ENCODE measurements around the gene GRIA4. TPM values are rescaled to one million over a fixed set of nuclear protein-coding genes. Genes with fewer than 3 reads are reported as not detected.

Gene GRIA4
- total RNA-seq, 2 donors from 2014 or later: 0.10 TPM; not detected in 1

GRCh38 chr11:105705786-105706530 is 96.1 kb downstream of the GRIA4 start:
- DNase-seq (ENCODE audit: low spot score): no peak
- intact Hi-C loops (cut with DNase I): no loop called here

GRCh38 chr11:105713106-105713505 is 103.2 kb downstream of the GRIA4 start:
- intact Hi-C loops (cut with DNase I): no loop called here
- DNase-seq (ENCODE audit: low spot score): no peak

GRCh38 chr11:105713696-105714095 is 103.8 kb downstream of the GRIA4 start:
- DNase-seq (ENCODE audit: low spot score): no peak
- intact Hi-C loops (cut with DNase I): no loop called here

GRCh38 chr11:105718641-105719040 is 108.8 kb downstream of the GRIA4 start:
- DNase-seq (ENCODE audit: low spot score): no peak
- intact Hi-C loops (cut with DNase I): no loop called here

GRCh38 chr11:105719073-105719822 is 109.4 kb downstream of the GRIA4 start:
- intact Hi-C loops (cut with DNase I): no loop called here
- no peak for DNase-seq (ENCODE audit: low spot score)

- no peak for DNase-seq (ENCODE audit: low spot score)
- intact Hi-C loops (cut with DNase I): no loop called here
Observed at GRCh38 chr11:105720096-105720495, 110.2 kb downstream of the GRIA4 start.

- intact Hi-C loops (cut with DNase I): no loop called here
- DNase-seq (ENCODE audit: low spot score): no peak
Observed at GRCh38 chr11:105723269-105723668, 113.4 kb downstream of the GRIA4 start.

GRCh38 chr11:105732611-105733010 is 122.7 kb downstream of the GRIA4 start:
- no peak for DNase-seq (ENCODE audit: low spot score)
- intact Hi-C loops (cut with DNase I): no loop called here

GRCh38 chr11:105734426-105734825 is 124.6 kb downstream of the GRIA4 start:
- intact Hi-C loops (cut with DNase I): no loop called here
- DNase-seq (ENCODE audit: low spot score): no peak

GRCh38 chr11:105738251-105738650 is 128.4 kb downstream of the GRIA4 start:
- intact Hi-C loops (cut with DNase I): no loop called here
- DNase-seq (ENCODE audit: low spot score): no peak

GRCh38 chr11:105738986-105739795 is 129.3 kb downstream of the GRIA4 start:
- intact Hi-C loops (cut with DNase I): no loop called here
- DNase-seq (ENCODE audit: low spot score): no peak

GRCh38 chr11:105740164-105740903 is 130.5 kb downstream of the GRIA4 start:
- no peak for DNase-seq (ENCODE audit: low spot score)
- intact Hi-C loops (cut with DNase I): no loop called here

- intact Hi-C loops (cut with DNase I): no loop called here
- DNase-seq (ENCODE audit: low spot score): no peak
Observed at GRCh38 chr11:105741488-105742020, 131.7 kb downstream of the GRIA4 start.

- DNase-seq (ENCODE audit: low spot score): no peak
- intact Hi-C loops (cut with DNase I): no loop called here
Observed at GRCh38 chr11:105754260-105754659, 144.4 kb downstream of the GRIA4 start.

- no peak for DNase-seq (ENCODE audit: low spot score)
- intact Hi-C loops (cut with DNase I): no loop called here
Observed at GRCh38 chr11:105754716-105755115, 144.8 kb downstream of the GRIA4 start.

- intact Hi-C loops (cut with DNase I): no loop called here
- no peak for DNase-seq (ENCODE audit: low spot score)
Observed at GRCh38 chr11:105757107-105757506, 147.2 kb downstream of the GRIA4 start.

- intact Hi-C loops (cut with DNase I): no loop called here
- DNase-seq (ENCODE audit: low spot score): no peak
Observed at GRCh38 chr11:105763594-105763993, 153.7 kb downstream of the GRIA4 start.

GRCh38 chr11:105767931-105768330 is 158.1 kb downstream of the GRIA4 start:
- intact Hi-C loops (cut with DNase I): no loop called here

GRCh38 chr11:105769627-105770026 is 159.8 kb downstream of the GRIA4 start:
- DNase-seq (ENCODE audit: low spot score): no peak
- intact Hi-C loops (cut with DNase I): no loop called here

More at GRCh38 chr11:105767931-105768330, 158.1 kb downstream of the GRIA4 start:
- no peak for DNase-seq (ENCODE audit: low spot score)
